K562 (cell line): ENCODE results near the gene SELENOI. TPM values are rescaled to one million over a fixed set of nuclear protein-coding genes. Genes with fewer than 3 reads are reported as not detected.

Experiments used
- ATAC-seq: fragments of 200-7000 bp; cut with Tn5 transposase; 3 replicates; pipeline ENCODE4 v1.9.1; 2020; ENCODE audit warnings: moderate library complexity
- BruUV-seq: library from RNA; stranded (reverse); fragments of 400-500 nt; replicated peaks from 2 replicates; lab custom pipeline; 2021; lab: Mats Ljungman, UMichigan
- CTCF ChIA-PET: fragments of 300-600 bp; formaldehyde crosslinking; extraction: SDS; loops from one replicate; lab custom pipeline; 2021; ENCODE audit warnings: low intra/inter-chr PET ratio; lab: Yijun Ruan, JAX
- POLR2A ChIA-PET: fragments of 300-600, 350-650 bp; sonication (Branson Sonifier 250); formaldehyde crosslinking; extraction: SDS; loops from one replicate; lab custom pipeline; 2021; ENCODE audit warnings: antibody characterized with exemption, inconsistent platforms; lab: Yijun Ruan, JAX
- DNase-seq, 4 experiments: peaks; one replicate each; pipeline versions ENCODE4 v3.0.0 to v3.0.0-alpha.2; 2011 to 2018; ENCODE audit warnings: low spot score in 3 of 4, mixed read lengths in 3 of 4; ENCODE audit errors: extremely low read depth in 1 of 4
- FAIRE-seq: peaks from 2 replicates; lab custom pipeline; 2011; peaks lifted over from hg19 to GRCh38; lab: Jason Lieb, UNC
- H2AFZ ChIP-seq: 2 replicates; pipeline ENCODE4 v1.6.0; 2011; ENCODE audit warnings: low read depth, low read length, control low read depth, inconsistent platforms
- H3K27ac ChIP-seq: fragments of 200-600 bp; 3 replicates; pipeline ENCODE4 v1.8.0; 2011; ENCODE audit warnings: low read depth, mild to moderate bottlenecking, control low read depth, inconsistent platforms, low read length, moderate library complexity, mixed read lengths; ENCODE audit errors: extremely low read depth
- H3K27me3 ChIP-seq, 2 experiments: fragments of 300-600 bp in 1 of 2; 2 replicates in 1 of 2; 3 replicates in 1 of 2; pipeline versions ENCODE4 v1.6.0 to v1.8.0; 2011; ENCODE audit warnings: inconsistent platforms in 2 of 2, low read length in 2 of 2, mild to moderate bottlenecking in 1 of 2, mixed read lengths in 1 of 2, moderate library complexity in 1 of 2; ENCODE audit not compliant: control insufficient read depth in 2 of 2, insufficient read depth in 2 of 2
- H3K36me3 ChIP-seq: fragments of 300-600 bp; 3 replicates; pipeline ENCODE4 v1.8.0; 2011; ENCODE audit warnings: mild to moderate bottlenecking, low read length, inconsistent platforms; ENCODE audit not compliant: control insufficient read depth, insufficient read depth
- H3K4me1 ChIP-seq, 2 experiments: fragments of 200-600 bp in 1 of 2; replicated peaks in 1 of 2; 2 replicates in 1 of 2; 3 replicates in 1 of 2; pipeline versions ENCODE4 v1.5.1 to v1.8.0; 2011; ENCODE audit warnings: inconsistent platforms in 2 of 2, low read length in 2 of 2, mild to moderate bottlenecking in 1 of 2, mixed read lengths in 1 of 2, moderate library complexity in 1 of 2; ENCODE audit not compliant: control insufficient read depth in 2 of 2, insufficient read depth in 2 of 2
- H3K4me2 ChIP-seq: 2 replicates; pipeline ENCODE4 v1.6.1; 2011; ENCODE audit warnings: low read length, control low read depth, inconsistent platforms, mixed read lengths; ENCODE audit not compliant: insufficient read depth
- H3K4me3 ChIP-seq: fragments of 200-600 bp; sonication (generic), shearing (Covaris generic); 2 replicates; pipeline ENCODE4 v1.5.1; 2016; ENCODE audit warnings: control low read depth, inconsistent platforms
- H3K79me2 ChIP-seq: fragments of 200-600 bp; 3 replicates; pipeline ENCODE4 v1.8.0; 2011; ENCODE audit warnings: low read length, inconsistent platforms; ENCODE audit not compliant: control insufficient read depth, insufficient read depth
- H3K9ac ChIP-seq, 2 experiments: 2 replicates each; pipeline versions ENCODE4 v1.6.0 to v1.6.1; 2011; ENCODE audit warnings: low read depth in 2 of 2, low read length in 2 of 2, control low read depth in 1 of 2, inconsistent platforms in 1 of 2, mild to moderate bottlenecking in 1 of 2, mixed read lengths in 1 of 2; ENCODE audit not compliant: insufficient read depth in 1 of 2
- H3K9me1 ChIP-seq: one replicate; pipeline ENCODE4 v1.6.0; 2011; ENCODE audit warnings: inconsistent platforms, mild to moderate bottlenecking, low read length, moderate library complexity; ENCODE audit not compliant: control insufficient read depth, insufficient read depth
- H3K9me3 ChIP-seq: replicated peaks from 2 replicates; pipeline ENCODE4 v1.5.1; 2011; ENCODE audit warnings: low read depth, low read length, inconsistent platforms; ENCODE audit not compliant: control insufficient read depth, insufficient read depth
- H4K20me1 ChIP-seq: replicated peaks from 2 replicates; pipeline ENCODE4 v1.6.1; 2011; ENCODE audit warnings: low read length, inconsistent platforms, mixed read lengths; ENCODE audit not compliant: control insufficient read depth, insufficient read depth
- E4F1 ChIP-seq: fragments of 250-450 bp; sonication (Bioruptor Pico); IDR thresholded peaks from 2 replicates; pipeline ENCODE4 v1.5.0; 2021; ENCODE audit warnings: mild to moderate bottlenecking, borderline replicate concordance
- FOXP1 ChIP-seq: sonication (generic); formaldehyde crosslinking; IDR thresholded peaks from 2 replicates; pipeline ENCODE4 v1.8.0; 2022; ENCODE audit warnings: mild to moderate bottlenecking, missing genetic modification reagents
- MEIS2 ChIP-seq: fragments of 450-650 bp; IDR thresholded peaks from 2 replicates; pipeline ENCODE4 v1.6.1; 2014; ENCODE audit warnings: mild to moderate bottlenecking; ENCODE audit not compliant: partially characterized antibody
- PKNOX1 ChIP-seq: fragments of 450-650 bp; IDR thresholded peaks from 2 replicates; pipeline ENCODE4 v1.6.1; 2016
- RB1 ChIP-seq: fragments of 450-650 bp; IDR thresholded peaks from 2 replicates; pipeline ENCODE4 v1.6.1; 2017; ENCODE audit warnings: low read depth, mild to moderate bottlenecking
- THAP12 ChIP-seq: fragments of 250-450 bp; sonication (Bioruptor Pico); IDR thresholded peaks from 2 replicates; pipeline ENCODE4 v1.9.0; 2021; ENCODE audit warnings: mild to moderate bottlenecking, inconsistent platforms
- ZNF41 ChIP-seq: fragments of 250-450 bp; sonication (Bioruptor Pico); conservative IDR thresholded peaks from 2 replicates; pipeline ENCODE4 v1.4.0; 2020; ENCODE audit warnings: mild to moderate bottlenecking
- WGBS: fragments of 100-300 bp; shearing (Covaris generic); methylation state at CpG from one replicate; pipeline ENCODE4 v1.1.6; 2016; ENCODE audit warnings: low coverage, mixed read lengths; ENCODE audit not compliant: insufficient coverage; ENCODE audit errors: missing lambda C conversion rate; 5-methylcytosine and 5-hydroxymethylcytosine counted together
- in situ Hi-C: fragments of 300-500 bp; cut with MboI; formaldehyde crosslinking; loops from 4 replicates; pipeline ENCODE4 v1.15.0; 2018; ENCODE audit warnings: inconsistent platforms, mixed read lengths
- intact Hi-C: fragments of 100-400 bp; cut with micrococcal nuclease; formaldehyde crosslinking; loops from 2 replicates; pipeline ENCODE4 v1.14.2; 2022
- polyA plus RNA-seq, 8 experiments: library from polyadenylated mRNA; depleted of rRNA in 4 of 8; stranded (reverse) in 5 of 8; unstranded in 3 of 8; fragments of >200 nt; fragmentation: Nextera tagmentation in 2 of 8; fragmentation: Illumina TruSeq in 1 of 8; extraction: Ambion mirVana in 2 of 8; extraction: Trizol in 1 of 8; gene quantifications; 2 replicates each; pipeline versions ENCODE4 v1.2.1 to v1.2.3, GENCODE V29; 2011 to 2014; ENCODE audit warnings: inconsistent platforms in 1 of 8, missing spikeins in 1 of 8
- total RNA-seq, 7 experiments: library from RNA; depleted of rRNA in 6 of 7; stranded (reverse); fragments of >200 nt in 6 of 7; fragmentation: Illumina TruSeq in 2 of 7; extraction: Trizol in 2 of 7; gene quantifications; 2 replicates each; pipeline versions ENCODE4 v1.2.1 to v1.2.3, GENCODE V29; 2011 to 2021; ENCODE audit warnings: low replicate concordance in 1 of 7

SELENOI gene
- total and polyA plus RNA-seq, 9 of the 15 experiments (the other 6 are each of a cell fraction or from before 2014, with no cell fraction given) = 9.6 to 46.9 (median 24.4) TPM

- H3K9ac ChIP-seq = no peak overlapping the region
- POLR2A ChIA-PET = interaction anchor here (2.6 kb wide), 1 partner anchor 13 kb away, joined by 6 read pairs; no protein-coding TSS in a partner anchor
- in situ Hi-C loops = no loop called here
- H3K4me2 ChIP-seq = no peak overlapping the region
- no peaks in the 10 kb centered on the region for H3K9me1 ChIP-seq
- ATAC-seq (no peak), DNase-seq (no peak), FAIRE-seq (no peak)
- peaks cover 0 to 2% of the 10 kb centered on the region in 2 experiments; a peak in 1 of 5 replicates for H3K4me1 ChIP-seq
- H3K9me3 ChIP-seq = no peaks in the 10 kb centered on the region
- peaks cover 5% of the 10 kb centered on the region; the same call in 2 of the 3 replicates for H3K79me2 ChIP-seq
- H2AFZ ChIP-seq = no peak overlapping the region
- H3K27me3 ChIP-seq = no peaks in the 10 kb centered on the region
- H4K20me1 ChIP-seq = no peaks in the 10 kb centered on the region
- H3K27ac ChIP-seq = no peak overlapping the region
- TF ChIP-seq PKNOX1 (peak; percentile 25; the same call in 1 of the 2 replicates), E4F1 (no peak), ZNF41 (CRISPR knock-in tag) (no peak), RB1 (no peak), FOXP1 (CRISPR knock-in tag) (no peak), THAP12 (CRISPR knock-in tag) (no peak), MEIS2 (peak; percentile 28)
- no peak overlapping the region for H3K4me3 ChIP-seq
- no TSS peak for BruUV-seq
- WGBS = 94% methylated on average over 1 of the region's 1 CpG
- intact Hi-C loops = no loop called here
- CTCF ChIA-PET = no interaction called here
- peaks cover 87% of the 10 kb centered on the region for H3K36me3 ChIP-seq
These were observed 30.9 kb downstream of the SELENOI start for GRCh38 chr2:26376799-26377198.
